Osteocyte (in vitro differentiated cells): ENCODE data around the gene RABGGTA. TPM values are rescaled to one million over a fixed set of nuclear protein-coding genes. Genes with fewer than 3 reads are reported as not detected.

Experiments
- DNase-seq: peaks from one replicate; pipeline ENCODE4 v3.0.0; 2021; ENCODE audit warnings: mixed read lengths; ENCODE audit not compliant: unreplicated experiment; ENCODE audit errors: extremely low spot score
- H3K27ac Mint-ChIP-seq: one replicate; pipeline ENCODE4 v1.8.0; 2021; ENCODE audit warnings: mild to moderate bottlenecking, mixed read lengths; ENCODE audit not compliant: unreplicated experiment
- H3K27me3 Mint-ChIP-seq: one replicate; pipeline ENCODE4 v1.8.0; 2021; ENCODE audit warnings: mixed read lengths; ENCODE audit not compliant: unreplicated experiment
- H3K36me3 Mint-ChIP-seq: one replicate; pipeline ENCODE4 v1.8.0; 2021; ENCODE audit warnings: mixed read lengths; ENCODE audit not compliant: unreplicated experiment
- H3K4me1 Mint-ChIP-seq: one replicate; pipeline ENCODE4 v1.8.0; 2021; ENCODE audit warnings: mixed read lengths; ENCODE audit not compliant: unreplicated experiment
- H3K4me3 Mint-ChIP-seq: one replicate; pipeline ENCODE4 v1.8.0; 2021; ENCODE audit warnings: mild to moderate bottlenecking, moderate library complexity, mixed read lengths; ENCODE audit not compliant: unreplicated experiment
- H3K9me3 Mint-ChIP-seq: one replicate; pipeline ENCODE4 v1.8.0; 2021; ENCODE audit warnings: mixed read lengths; ENCODE audit not compliant: unreplicated experiment
- total RNA-seq: library from RNA; stranded (reverse); gene quantifications from 2 replicates; pipeline ENCODE4 v1.2.1, GENCODE V29; 2021
- TF ChIP-seq, protein P1 (sequence below): fragments of 200-600 bp; sonication (generic); IDR thresholded peaks from 2 replicates; pipeline ENCODE4 v1.5.0; 2021; ENCODE audit warnings: antibody characterized with exemption, mild to moderate bottlenecking, moderate library complexity

The RABGGTA gene
- total RNA-seq, 1 donor from 2014 or later = 30.8 TPM

DNA sequence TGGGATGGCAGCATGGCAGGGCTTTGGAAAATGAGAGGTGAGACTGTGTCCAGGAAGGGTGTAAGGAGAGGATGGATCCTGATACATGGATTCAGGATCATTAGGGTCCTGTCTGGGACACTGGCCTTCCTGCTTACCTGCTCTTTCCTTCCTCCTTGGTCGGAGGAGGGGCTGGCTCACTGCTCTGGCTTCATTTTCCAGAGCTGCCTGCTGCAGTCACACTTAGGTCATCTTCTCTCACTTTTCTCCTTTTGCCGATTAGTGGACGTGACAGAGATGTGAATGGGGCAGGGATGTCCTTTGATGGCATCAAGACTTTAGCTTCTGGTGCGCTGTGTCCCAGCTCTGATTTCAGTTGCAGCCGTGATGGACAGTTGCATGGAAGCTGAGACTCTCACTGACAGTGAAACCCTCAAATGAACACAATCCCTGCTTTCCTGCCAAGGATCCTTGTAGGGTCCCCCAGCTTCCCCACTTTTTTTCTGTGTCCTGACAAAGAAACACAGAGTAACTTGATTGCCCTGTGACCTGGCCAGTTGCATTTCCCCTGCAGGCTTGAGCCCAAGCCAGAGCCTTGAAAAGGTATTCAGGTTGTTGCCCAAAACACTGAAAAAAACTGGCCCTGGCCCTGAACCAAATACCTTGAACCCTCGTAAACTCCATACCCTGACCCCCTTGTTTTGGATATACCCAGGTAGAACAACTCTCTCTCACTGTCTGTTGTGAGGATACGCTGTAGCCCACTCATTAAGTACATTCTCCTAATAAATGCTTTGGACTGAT, 37.1 kb upstream of the RABGGTA start:
- Mint-ChIP-seq H3K4me1 (peaks cover 6% of the 10 kb centered on the region), H3K36me3 (peaks cover 28% of the 10 kb centered on the region), H3K27ac (peak overlapping the region; percentile 36), H3K4me3 (no peak overlapping the region), H3K27me3 (no peaks in the 10 kb centered on the region), H3K9me3 (no peaks in the 10 kb centered on the region)
- DNase-seq = no peak
- TF ChIP-seq, protein P1, sequence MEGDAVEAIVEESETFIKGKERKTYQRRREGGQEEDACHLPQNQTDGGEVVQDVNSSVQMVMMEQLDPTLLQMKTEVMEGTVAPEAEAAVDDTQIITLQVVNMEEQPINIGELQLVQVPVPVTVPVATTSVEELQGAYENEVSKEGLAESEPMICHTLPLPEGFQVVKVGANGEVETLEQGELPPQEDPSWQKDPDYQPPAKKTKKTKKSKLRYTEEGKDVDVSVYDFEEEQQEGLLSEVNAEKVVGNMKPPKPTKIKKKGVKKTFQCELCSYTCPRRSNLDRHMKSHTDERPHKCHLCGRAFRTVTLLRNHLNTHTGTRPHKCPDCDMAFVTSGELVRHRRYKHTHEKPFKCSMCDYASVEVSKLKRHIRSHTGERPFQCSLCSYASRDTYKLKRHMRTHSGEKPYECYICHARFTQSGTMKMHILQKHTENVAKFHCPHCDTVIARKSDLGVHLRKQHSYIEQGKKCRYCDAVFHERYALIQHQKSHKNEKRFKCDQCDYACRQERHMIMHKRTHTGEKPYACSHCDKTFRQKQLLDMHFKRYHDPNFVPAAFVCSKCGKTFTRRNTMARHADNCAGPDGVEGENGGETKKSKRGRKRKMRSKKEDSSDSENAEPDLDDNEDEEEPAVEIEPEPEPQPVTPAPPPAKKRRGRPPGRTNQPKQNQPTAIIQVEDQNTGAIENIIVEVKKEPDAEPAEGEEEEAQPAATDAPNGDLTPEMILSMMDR = peak; percentile 6

- Mint-ChIP-seq H3K27ac (peak within 1 kb of the TSS; percentile 61), H3K9me3 (no peaks in the 10 kb centered on the region), H3K4me1 (peaks cover 6% of the 10 kb centered on the region), H3K36me3 (peaks cover 32% of the 10 kb centered on the region), H3K27me3 (no peaks in the 10 kb centered on the region), H3K4me3 (no peak within 1 kb of the TSS)
- TF ChIP-seq, protein P1 = peak; percentile 91
- DNase-seq = no peak
Measured at GRCh38 chr14:24307575-24308341, 36.4 kb upstream of the RABGGTA start, which contains the start of gene CIDEB. Gene CIDEB (minus strand): TSS chr14:24307977. CDS start chr14:24307858, 119 bp downstream.

DNA sequence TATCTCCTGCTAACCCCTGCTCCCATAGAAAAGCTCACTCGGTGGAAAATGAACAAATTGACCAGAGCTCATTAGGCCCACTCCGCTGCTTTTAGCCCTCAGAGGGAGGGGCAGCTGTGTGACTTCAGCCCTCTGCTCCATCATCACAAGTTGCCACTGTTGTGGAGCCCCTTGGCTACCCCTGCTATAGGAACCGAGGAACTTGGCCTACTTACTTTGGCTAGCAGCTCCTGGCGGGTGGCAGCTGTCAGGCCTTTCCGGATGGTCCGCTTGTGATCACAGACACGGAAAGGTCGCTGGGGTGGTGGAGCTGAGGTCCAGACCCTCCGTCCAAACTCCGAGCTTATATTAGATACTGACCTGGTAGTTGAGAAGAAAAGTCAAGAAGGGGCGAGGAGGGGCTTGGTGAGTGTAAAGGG, 35.8 kb upstream of the RABGGTA start:
- H3K4me3 Mint-ChIP-seq = no peak overlapping the region
- DNase-seq = no peak
- no peaks in the 10 kb centered on the region for H3K27me3 Mint-ChIP-seq
- no peaks in the 10 kb centered on the region for H3K9me3 Mint-ChIP-seq
- H3K4me1 Mint-ChIP-seq = peaks cover 6% of the 10 kb centered on the region
- H3K27ac Mint-ChIP-seq = peak overlapping the region; percentile 61
- H3K36me3 Mint-ChIP-seq = peaks cover 32% of the 10 kb centered on the region
- TF ChIP-seq, protein P1 = no peak

DNA sequence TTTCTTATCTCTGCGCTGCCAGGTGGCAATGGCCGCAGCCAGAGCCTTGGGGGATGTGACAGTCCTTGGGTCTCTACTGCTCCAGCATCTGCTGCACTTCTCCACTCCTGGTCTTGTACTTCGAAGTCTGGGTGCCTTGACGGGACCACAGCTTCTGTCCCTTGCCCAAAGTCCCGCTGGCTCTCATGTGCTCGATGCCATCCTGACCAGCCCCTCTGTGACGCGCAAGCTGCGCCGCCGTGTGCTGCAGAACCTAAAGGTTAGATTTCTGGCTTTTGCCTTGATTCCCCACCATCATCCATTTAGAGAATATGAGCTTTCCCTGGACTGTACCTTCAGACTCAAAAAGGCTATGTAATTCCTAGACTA, 32.6 kb upstream of the RABGGTA start:
- Mint-ChIP-seq H3K4me1 (peaks cover 22% of the 10 kb centered on the region), H3K27me3 (no peaks in the 10 kb centered on the region), H3K9me3 (no peaks in the 10 kb centered on the region), H3K27ac (no peak overlapping the region), H3K4me3 (no peak overlapping the region), H3K36me3 (peaks cover 34% of the 10 kb centered on the region)
- TF ChIP-seq, protein P1 = no peak
- no peak for DNase-seq
